SH-SY5Y (cell line): Measurements from ENCODE around the gene LY6G5C.

Experiments used
- GATA2 ChIP-seq: IDR thresholded peaks from 2 replicates; pipeline ENCODE4 v1.6.1; 2011; ENCODE audit warnings: mild to moderate bottlenecking, low read depth, low read length
- GATA3 ChIP-seq: IDR thresholded peaks from 2 replicates; pipeline ENCODE4 v1.6.1; 2011; ENCODE audit warnings: low read depth, mild to moderate bottlenecking, low read length, moderate library complexity

DNA sequence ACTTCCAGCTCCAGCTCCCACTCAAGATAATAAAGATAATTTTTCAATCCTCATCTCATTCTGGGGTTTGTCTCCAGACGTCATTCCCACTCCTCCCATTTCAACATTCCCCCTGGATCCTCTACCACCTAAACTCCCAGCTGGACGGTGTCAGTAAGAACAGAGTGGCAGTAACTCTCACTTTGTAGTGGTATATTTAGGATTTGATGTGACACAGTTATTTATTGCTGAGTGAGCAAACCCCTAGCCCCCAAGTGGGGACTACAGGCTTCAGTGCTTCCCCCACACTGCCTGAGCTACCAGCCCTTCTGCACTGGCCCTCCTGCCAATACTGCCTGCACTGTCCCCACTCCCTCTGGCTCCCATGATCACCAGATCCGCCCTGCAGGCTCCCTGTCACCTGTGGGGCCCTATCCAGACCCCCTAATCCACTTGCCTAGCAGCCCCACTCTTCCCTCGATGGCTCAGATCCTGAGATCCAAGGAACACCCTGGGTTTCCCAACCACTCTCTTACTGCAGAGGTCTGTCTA is 22.6 kb downstream of the LY6G5C start:
- TF ChIP-seq GATA2: no peak
- no peak for TF ChIP-seq GATA3
